ENCODE results near the gene SMG7. TPM values are rescaled to one million over a fixed set of nuclear protein-coding genes. Genes with fewer than 3 reads are reported as not detected.

Gene SMG7
- total RNA-seq, 1 experiment from 2014 or later: 72.9 TPM

GRCh38 chr1:183590244-183591191, 118.2 kb downstream of the SMG7 start, which contains the start of gene NCF2:
Gene NCF2, minus strand, starts transcription at chr1:183590459. Its CDS starts 130 bp downstream, at chr1:183590329.
- intact Hi-C loops (cut with micrococcal nuclease; ENCODE audit: unreplicated experiment): no loop called here
- Histone ChIP-seq H3K9me3 (ENCODE audit: insufficient read depth, low read depth) (no peaks in the 10 kb centered on the region), H3F3A (ENCODE audit: insufficient read depth, low read depth) (peaks cover 6% of the 10 kb centered on the region; the same call in 1 of the 2 replicates), H3K4me2 (peak within 1 kb of the TSS; percentile 72), H4K20me1 (ENCODE audit: insufficient read depth) (no peaks in the 10 kb centered on the region), H3K27ac (peak within 1 kb of the TSS; percentile 82), H3K4me3 (peak within 1 kb of the TSS; percentile 37; the same call in 1 of the 2 replicates), H3K36me3 (ENCODE audit: low read depth) (no peaks in the 10 kb centered on the region), H3K4me1 (replicated peaks; ENCODE audit: insufficient read depth) (peaks cover 32% of the 10 kb centered on the region), H3K79me2 (ENCODE audit: low read depth) (no peaks in the 10 kb centered on the region), H2AFZ (peak within 1 kb of the TSS; percentile 4; the same call in 1 of the 2 replicates), H3K27me3 (ENCODE audit: insufficient read depth, low read depth) (no peaks in the 10 kb centered on the region), H3K9me2 (ENCODE audit: insufficient read depth) (no peaks in the 10 kb centered on the region)
- peak; percentile 8 to 64 for DNase-seq
- BruUV-seq (replicated peaks): no TSS peak
- ChIA-PET POLR2A (ENCODE audit: unreplicated experiment) (no interaction called here), CTCF (interaction anchor here (0.6 to 1.4 kb wide), 2 partner anchors 12 to 222 kb away, joined by 6 to 10 read pairs; no protein-coding TSS in a partner anchor)
- TF ChIP-seq CTCF (conservative IDR thresholded peaks at IDR 0.05) (no peak), EZH2 (IDR thresholded peaks at IDR 0.05; ENCODE audit: low read depth) (no peak)

- intact Hi-C loops (cut with micrococcal nuclease; ENCODE audit: unreplicated experiment): no loop called here
- DNase-seq: peak in 1 of 2 experiments; percentile 4
- Histone ChIP-seq H3K36me3 (ENCODE audit: low read depth) (no peaks in the 10 kb centered on the region), H3F3A (ENCODE audit: insufficient read depth, low read depth) (peaks cover 6% of the 10 kb centered on the region; the same call in 1 of the 2 replicates), H3K9me2 (ENCODE audit: insufficient read depth) (no peaks in the 10 kb centered on the region), H4K20me1 (ENCODE audit: insufficient read depth) (no peaks in the 10 kb centered on the region), H2AFZ (no peak overlapping the region), H3K4me3 (no peak overlapping the region), H3K79me2 (ENCODE audit: low read depth) (no peaks in the 10 kb centered on the region), H3K4me2 (no peak overlapping the region), H3K9me3 (ENCODE audit: insufficient read depth, low read depth) (no peaks in the 10 kb centered on the region), H3K27me3 (ENCODE audit: insufficient read depth, low read depth) (no peaks in the 10 kb centered on the region), H3K4me1 (replicated peaks; ENCODE audit: insufficient read depth) (peaks cover 32% of the 10 kb centered on the region), H3K27ac (no peak overlapping the region)
- no peak for TF ChIP-seq EZH2 (IDR thresholded peaks at IDR 0.05; ENCODE audit: low read depth)
- no peak for TF ChIP-seq CTCF (conservative IDR thresholded peaks at IDR 0.05)
- no TSS peak for BruUV-seq (replicated peaks)
- POLR2A ChIA-PET (ENCODE audit: unreplicated experiment): no interaction called here
- CTCF ChIA-PET: no interaction called here
Observed at GRCh38 chr1:183592733-183593132, 120.4 kb downstream of the SMG7 start.

- no peaks in the 10 kb centered on the region for H3K36me3 ChIP-seq (ENCODE audit: low read depth)
- peaks cover 6% of the 10 kb centered on the region; the same call in 1 of the 2 replicates for H3F3A ChIP-seq (ENCODE audit: insufficient read depth, low read depth)
- no peaks in the 10 kb centered on the region for H4K20me1 ChIP-seq (ENCODE audit: insufficient read depth)
- H3K4me1 ChIP-seq (replicated peaks; ENCODE audit: insufficient read depth): peaks cover 32% of the 10 kb centered on the region
- TF ChIP-seq CTCF (conservative IDR thresholded peaks at IDR 0.05): no peak
- TF ChIP-seq EZH2 (IDR thresholded peaks at IDR 0.05; ENCODE audit: low read depth): no peak
- ChIA-PET POLR2A (ENCODE audit: unreplicated experiment) (no interaction called here), CTCF (no interaction called here)
- no peaks in the 10 kb centered on the region for H3K9me2 ChIP-seq (ENCODE audit: insufficient read depth)
- H3K79me2 ChIP-seq (ENCODE audit: low read depth): no peaks in the 10 kb centered on the region
- no peak overlapping the region for H3K4me2 ChIP-seq
- intact Hi-C loops (cut with micrococcal nuclease; ENCODE audit: unreplicated experiment): no loop called here
- H3K4me3 ChIP-seq: no peak overlapping the region
- H3K27me3 ChIP-seq (ENCODE audit: insufficient read depth, low read depth): no peaks in the 10 kb centered on the region
- no peaks in the 10 kb centered on the region for H3K9me3 ChIP-seq (ENCODE audit: insufficient read depth, low read depth)
- no peak for DNase-seq
- H2AFZ ChIP-seq: no peak overlapping the region
- no peak overlapping the region for H3K27ac ChIP-seq
- BruUV-seq (replicated peaks): no TSS peak
Observed at GRCh38 chr1:183593356-183593755, 121.1 kb downstream of the SMG7 start.

Data from PC-9 (cell line).